HUES48 (cell line): ENCODE data around the gene TXN2.
A peak's percentile ranks its signal among the peaks of the same experiment; 100 is the strongest.
"Not testable (repeated sequence)": the region's sequence is repeated elsewhere in the genome, so short reads cannot be mapped to it uniquely, and the experiment has no call there.

Experiments
- H3K27ac ChIP-seq: one replicate; pipeline ENCODE4 v1.7.0; 2013; ENCODE audit warnings: low read depth, low read length, inconsistent platforms
- H3K27me3 ChIP-seq: 2 replicates; pipeline ENCODE4 v1.6.1; 2013; ENCODE audit warnings: mild to moderate bottlenecking, low read length; ENCODE audit not compliant: control insufficient read depth, insufficient read depth
- H3K36me3 ChIP-seq: 2 replicates; pipeline ENCODE4 v1.6.1; 2013; ENCODE audit warnings: low read length; ENCODE audit not compliant: control insufficient read depth, insufficient read depth
- H3K4me1 ChIP-seq: 2 replicates; pipeline ENCODE4 v1.6.1; 2013; ENCODE audit warnings: mild to moderate bottlenecking, low read length; ENCODE audit not compliant: control insufficient read depth, insufficient read depth
- H3K4me3 ChIP-seq: 2 replicates; pipeline ENCODE4 v1.5.1; 2013; ENCODE audit warnings: mild to moderate bottlenecking, low read depth, low read length
- H3K9ac ChIP-seq: 2 replicates; pipeline ENCODE4 v1.6.1; 2013; ENCODE audit warnings: mild to moderate bottlenecking, low read depth, low read length, moderate library complexity
- H3K9me3 ChIP-seq: 2 replicates; pipeline ENCODE4 v1.6.1; 2013; ENCODE audit warnings: low read length; ENCODE audit not compliant: control insufficient read depth, insufficient read depth

The TXN2 gene, protein sequence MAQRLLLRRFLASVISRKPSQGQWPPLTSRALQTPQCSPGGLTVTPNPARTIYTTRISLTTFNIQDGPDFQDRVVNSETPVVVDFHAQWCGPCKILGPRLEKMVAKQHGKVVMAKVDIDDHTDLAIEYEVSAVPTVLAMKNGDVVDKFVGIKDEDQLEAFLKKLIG

DNA sequence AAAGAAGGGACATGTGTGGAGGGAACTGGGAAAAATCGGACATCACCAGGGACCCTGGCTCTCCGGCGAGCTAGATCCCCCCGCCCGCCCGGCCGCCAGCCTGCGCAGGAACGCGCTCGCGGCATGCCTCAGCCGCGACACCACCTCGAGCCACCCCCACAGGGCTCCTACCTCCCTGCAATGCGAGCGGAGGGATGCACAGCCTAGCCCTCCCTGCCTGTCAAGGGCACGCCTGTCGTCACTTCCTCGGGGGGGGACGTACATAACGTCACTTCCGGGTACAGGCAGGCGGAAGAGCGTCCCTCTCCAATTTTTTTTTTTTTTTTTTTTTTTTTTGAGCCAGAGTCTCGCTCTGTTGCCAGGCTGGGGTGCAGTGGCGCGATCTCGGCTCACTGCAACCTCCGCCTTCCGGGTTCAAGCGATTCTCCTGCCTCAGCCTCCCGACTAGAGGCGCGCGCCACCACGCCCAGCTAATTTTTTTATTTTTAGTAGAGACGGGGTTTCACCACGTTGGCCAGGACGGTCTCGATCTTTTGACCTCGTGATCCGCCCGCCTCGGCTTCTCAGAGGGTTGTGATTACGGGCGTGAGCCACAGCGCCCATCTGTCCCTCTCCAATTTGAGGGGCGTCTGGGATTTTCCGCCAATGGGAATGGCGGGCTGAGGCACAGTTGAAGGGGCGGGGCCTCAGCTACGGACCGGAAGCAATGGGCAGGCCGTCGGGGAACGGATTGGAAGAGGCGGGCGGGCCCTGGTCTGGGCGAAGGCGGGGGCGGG lies at the start of gene TXN2:
Gene TXN2, minus strand, starts transcription at position 248 of the 776 bp plus-strand sequence. CDS start 803 bp downstream, outside the sequence.
- Histone ChIP-seq H3K36me3 (peaks cover 13% of the 10 kb centered on the region), H3K27ac (peak within 1 kb of the TSS; percentile 96), H3K4me3 (peak within 1 kb of the TSS; percentile 92), H3K4me1 (peaks cover 5% of the 10 kb centered on the region; the same call in 1 of the 2 replicates), H3K27me3 (peaks cover 7% of the 10 kb centered on the region), H3K9ac (peak within 1 kb of the TSS; percentile 88), H3K9me3 (no peaks in the 10 kb centered on the region)

GRCh38 chr22:36528795-36529751 lies 47.6 kb upstream of the TXN2 start, which contains the start of gene EIF3D:
EIF3D (minus strand) TSS chr22:36529166; CDS start chr22:36526121, 3,045 bp downstream.
- H3K4me3 ChIP-seq = peak within 1 kb of the TSS; percentile 98
- H3K27ac ChIP-seq = peak within 1 kb of the TSS; percentile 98
- H3K4me1 ChIP-seq = peaks cover 8% of the 10 kb centered on the region
- no peaks in the 10 kb centered on the region for H3K9me3 ChIP-seq
- no peaks in the 10 kb centered on the region for H3K27me3 ChIP-seq
- H3K36me3 ChIP-seq = peaks cover 32% of the 10 kb centered on the region
- H3K9ac ChIP-seq = peak within 1 kb of the TSS; percentile 94

- Histone ChIP-seq H3K36me3 (peaks cover 39% of the 10 kb centered on the region), H3K27me3 (no peaks in the 10 kb centered on the region), H3K27ac (peak overlapping the region; percentile 98), H3K9ac (peak overlapping the region; percentile 94), H3K4me3 (peak overlapping the region; percentile 98), H3K4me1 (peaks cover 8% of the 10 kb centered on the region), H3K9me3 (no peaks in the 10 kb centered on the region)
Observed at GRCh38 chr22:36528341-36528740, 46.9 kb upstream of the TXN2 start.

GRCh38 chr22:36522662-36523061 lies 41.2 kb upstream of the TXN2 start:
- no peaks in the 10 kb centered on the region for H3K9me3 ChIP-seq
- no peak overlapping the region for H3K9ac ChIP-seq
- H3K27ac ChIP-seq = no peak overlapping the region
- H3K36me3 ChIP-seq = peaks cover 96% of the 10 kb centered on the region
- no peak overlapping the region for H3K4me3 ChIP-seq
- no peaks in the 10 kb centered on the region for H3K27me3 ChIP-seq
- no peaks in the 10 kb centered on the region for H3K4me1 ChIP-seq

DNA sequence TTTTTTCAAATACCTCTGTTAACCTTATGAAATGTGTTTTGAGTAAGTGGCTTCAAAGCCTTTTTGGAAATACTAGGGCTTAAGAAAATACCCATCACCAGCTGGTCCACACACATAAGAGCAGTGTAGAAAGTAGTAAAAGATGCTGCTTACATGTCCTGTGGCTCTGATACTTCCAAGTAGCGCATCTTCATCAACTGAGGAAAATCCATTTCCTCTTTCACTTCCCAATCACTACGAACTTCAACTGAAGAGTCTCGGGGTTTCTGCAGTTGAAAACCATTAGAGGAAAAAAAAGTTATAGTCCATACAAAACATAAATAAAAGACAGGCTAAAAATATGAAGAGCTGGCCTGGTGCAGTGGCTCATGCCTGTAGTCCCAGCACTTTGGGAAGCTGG lies 39.0 kb upstream of the TXN2 start:
- Histone ChIP-seq H3K27ac (no peak overlapping the region), H3K4me1 (no peaks in the 10 kb centered on the region), H3K36me3 (peaks cover 100% of the 10 kb centered on the region), H3K27me3 (no peaks in the 10 kb centered on the region), H3K9ac (no peak overlapping the region), H3K4me3 (no peak overlapping the region), H3K9me3 (no peaks in the 10 kb centered on the region)

DNA sequence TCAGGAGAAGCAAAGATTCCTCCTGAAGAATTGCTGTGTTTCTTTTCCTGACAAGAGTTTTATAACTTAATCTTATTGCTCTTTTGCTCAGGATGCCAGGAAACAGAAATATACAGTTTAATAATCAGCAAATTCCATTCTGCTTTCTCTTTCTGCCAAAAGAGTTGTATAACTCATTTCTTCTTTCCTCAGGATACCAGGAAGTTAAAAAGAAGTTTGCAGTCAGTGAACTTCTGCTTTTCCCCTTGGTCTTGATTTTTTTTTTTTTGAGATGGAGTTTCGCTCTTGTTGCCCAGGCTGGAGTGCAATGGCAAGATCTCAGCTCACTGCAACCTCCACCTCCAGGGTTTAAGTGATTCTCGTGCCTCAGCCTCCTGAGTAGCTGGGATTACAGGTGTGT lies 38.5 kb upstream of the TXN2 start:
- peaks cover 98% of the 10 kb centered on the region for H3K36me3 ChIP-seq
- H3K4me1 ChIP-seq, H3K27ac ChIP-seq, H3K9ac ChIP-seq, H3K9me3 ChIP-seq, H3K4me3 ChIP-seq, H3K27me3 ChIP-seq: not testable (repeated sequence)

DNA sequence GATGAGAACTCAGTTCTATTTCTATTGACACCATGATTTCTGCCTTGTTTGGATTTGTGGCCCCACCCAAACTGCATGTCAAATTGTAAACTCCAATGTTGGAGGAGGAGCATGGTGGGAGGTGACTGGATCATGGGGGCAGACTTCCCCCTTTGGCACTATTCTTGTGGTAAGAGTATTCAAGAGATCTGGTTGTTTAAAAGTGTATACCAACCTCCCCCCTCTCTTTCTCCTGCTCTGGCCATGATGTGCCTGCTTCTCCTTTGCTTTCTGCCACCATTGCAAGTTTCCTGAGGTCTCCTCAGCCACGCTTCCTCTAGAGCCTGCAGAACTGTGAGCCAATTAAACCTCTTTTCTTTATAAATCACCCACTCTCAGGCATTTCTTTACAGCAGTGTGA lies 33.3 kb upstream of the TXN2 start:
- Histone ChIP-seq H3K9ac (no peak overlapping the region), H3K4me3 (no peak overlapping the region), H3K27ac (no peak overlapping the region), H3K4me1 (no peaks in the 10 kb centered on the region), H3K36me3 (peaks cover 95% of the 10 kb centered on the region), H3K9me3 (no peaks in the 10 kb centered on the region), H3K27me3 (no peaks in the 10 kb centered on the region)

- no peaks in the 10 kb centered on the region for H3K27me3 ChIP-seq
- H3K4me3 ChIP-seq = no peak overlapping the region
Observed at GRCh38 chr22:36512991-36513390, 31.6 kb upstream of the TXN2 start.

DNA sequence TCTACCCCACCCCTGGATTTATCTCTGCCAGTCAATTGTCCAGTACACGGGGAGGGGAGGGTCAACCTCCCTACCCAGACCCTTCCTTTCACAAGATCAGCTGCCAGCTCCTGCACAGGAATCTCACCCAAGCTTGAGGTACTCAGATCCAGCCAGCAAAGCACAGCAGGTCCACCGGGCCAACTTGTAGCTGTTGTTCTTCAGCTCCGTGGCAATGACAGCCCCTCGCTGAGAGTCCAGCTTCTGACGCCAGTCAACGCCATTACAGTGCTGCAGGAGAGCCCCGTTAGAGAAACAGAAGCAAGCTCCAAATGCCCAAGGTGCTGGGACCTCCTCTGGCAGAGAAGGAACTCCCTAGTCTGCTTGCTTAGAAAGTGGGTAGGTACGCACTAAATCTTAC lies 30.9 kb upstream of the TXN2 start:
- H3K4me1 ChIP-seq = no peaks in the 10 kb centered on the region
- no peak overlapping the region for H3K27ac ChIP-seq
- H3K27me3 ChIP-seq = peaks cover 4% of the 10 kb centered on the region
- H3K4me3 ChIP-seq = no peak overlapping the region
- H3K36me3 ChIP-seq = peaks cover 72% of the 10 kb centered on the region
- H3K9ac ChIP-seq = no peak overlapping the region
- no peaks in the 10 kb centered on the region for H3K9me3 ChIP-seq

More at GRCh38 chr22:36512991-36513390, 31.6 kb upstream of the TXN2 start:
- Histone ChIP-seq H3K36me3 (peaks cover 78% of the 10 kb centered on the region), H3K9ac (no peak overlapping the region), H3K9me3 (no peaks in the 10 kb centered on the region), H3K27ac (no peak overlapping the region), H3K4me1 (no peaks in the 10 kb centered on the region)

DNA sequence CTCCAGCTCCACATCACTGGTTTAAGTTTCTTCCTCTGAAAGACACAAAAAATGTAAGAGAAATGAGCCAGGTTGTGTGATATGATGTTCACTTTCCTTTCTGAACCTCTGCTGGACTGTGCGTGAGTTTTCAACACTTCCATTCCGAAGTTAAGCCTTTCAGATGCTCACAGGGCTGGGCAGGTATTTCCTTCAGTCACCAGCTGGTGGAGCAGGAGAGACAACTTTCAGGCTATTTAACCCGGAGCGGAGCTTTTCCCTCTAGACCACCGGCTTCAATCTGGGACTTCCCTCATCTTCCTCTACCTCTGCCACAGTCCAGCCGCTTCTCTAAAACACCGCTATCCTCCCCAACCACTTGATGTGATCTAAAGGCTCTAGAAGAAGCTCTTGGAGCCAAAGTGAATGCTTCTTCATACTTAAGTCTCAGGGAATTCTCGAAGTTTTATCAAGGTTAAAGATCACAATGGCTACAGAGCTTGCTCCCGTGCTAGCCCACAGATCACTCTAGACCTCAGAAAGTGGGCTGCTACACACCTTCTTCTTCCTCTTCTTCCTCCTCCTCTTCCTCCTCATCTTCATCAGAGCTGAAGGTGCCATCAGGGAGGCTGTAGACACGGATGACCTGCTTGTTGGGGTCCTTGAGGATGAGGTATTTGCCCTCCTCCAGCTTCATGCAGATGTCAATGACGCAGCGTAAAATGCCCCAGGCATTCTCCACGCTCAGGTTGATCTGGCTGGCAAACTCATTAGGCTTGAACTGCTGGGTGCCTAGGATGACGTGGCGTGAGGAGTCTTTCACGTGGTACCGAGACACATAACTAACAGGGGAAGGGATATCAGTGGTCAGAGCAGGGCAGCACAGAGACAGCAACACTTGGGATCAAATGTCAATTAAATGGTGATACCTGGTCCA lies 29.8 kb upstream of the TXN2 start:
- Histone ChIP-seq H3K4me1 (0 out of 2 replicates have a peak, but pooled peaks cover 3% of the 10 kb centered on the region), H3K27me3 (peaks cover 6% of the 10 kb centered on the region), H3K9ac (no peak overlapping the region), H3K36me3 (peaks cover 61% of the 10 kb centered on the region), H3K9me3 (no peaks in the 10 kb centered on the region), H3K4me3 (no peak overlapping the region), H3K27ac (peak overlapping the region; percentile 46)
